LNCaP clone FGC (cell line): ENCODE measurements around the gene RAPH1.

Experiments
- DNase-seq: peaks from one replicate; pipeline ENCODE4 v3.0.0-alpha.2; 2011; ENCODE audit warnings: low read depth
- H3K4me3 ChIP-seq: 2 replicates; pipeline ENCODE4 v1.5.1; 2011; ENCODE audit warnings: mild to moderate bottlenecking, low read depth, low read length, control low read depth
- TF ChIP-seq, protein P1 (sequence below): IDR thresholded peaks from 2 replicates; pipeline ENCODE4 v1.5.1; 2012; ENCODE audit warnings: mild to moderate bottlenecking; ENCODE audit not compliant: control insufficient read depth, insufficient read depth; ENCODE audit errors: extremely low read depth

Gene RAPH1

DNA sequence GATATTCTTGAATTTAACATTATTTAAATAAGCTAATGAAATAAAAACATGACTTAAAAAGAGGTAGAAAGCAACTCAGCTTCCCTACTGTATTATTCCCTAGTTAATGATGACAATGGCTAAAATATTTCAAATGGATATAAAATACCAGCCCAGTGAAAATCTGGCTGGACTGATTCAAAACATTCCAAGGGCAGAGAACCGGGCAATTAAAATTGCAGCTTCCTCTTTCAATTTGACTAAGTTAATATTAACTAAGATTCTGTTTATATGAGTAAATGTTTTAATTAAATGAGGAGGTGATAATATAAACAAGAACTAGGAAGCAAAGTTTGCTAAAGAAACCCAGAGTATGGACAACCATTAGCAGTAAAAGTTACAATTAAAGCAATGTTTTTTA is 65.6 kb downstream of the RAPH1 start:
- TF ChIP-seq, protein P1, sequence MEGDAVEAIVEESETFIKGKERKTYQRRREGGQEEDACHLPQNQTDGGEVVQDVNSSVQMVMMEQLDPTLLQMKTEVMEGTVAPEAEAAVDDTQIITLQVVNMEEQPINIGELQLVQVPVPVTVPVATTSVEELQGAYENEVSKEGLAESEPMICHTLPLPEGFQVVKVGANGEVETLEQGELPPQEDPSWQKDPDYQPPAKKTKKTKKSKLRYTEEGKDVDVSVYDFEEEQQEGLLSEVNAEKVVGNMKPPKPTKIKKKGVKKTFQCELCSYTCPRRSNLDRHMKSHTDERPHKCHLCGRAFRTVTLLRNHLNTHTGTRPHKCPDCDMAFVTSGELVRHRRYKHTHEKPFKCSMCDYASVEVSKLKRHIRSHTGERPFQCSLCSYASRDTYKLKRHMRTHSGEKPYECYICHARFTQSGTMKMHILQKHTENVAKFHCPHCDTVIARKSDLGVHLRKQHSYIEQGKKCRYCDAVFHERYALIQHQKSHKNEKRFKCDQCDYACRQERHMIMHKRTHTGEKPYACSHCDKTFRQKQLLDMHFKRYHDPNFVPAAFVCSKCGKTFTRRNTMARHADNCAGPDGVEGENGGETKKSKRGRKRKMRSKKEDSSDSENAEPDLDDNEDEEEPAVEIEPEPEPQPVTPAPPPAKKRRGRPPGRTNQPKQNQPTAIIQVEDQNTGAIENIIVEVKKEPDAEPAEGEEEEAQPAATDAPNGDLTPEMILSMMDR = no peak
- H3K4me3 ChIP-seq = no peak overlapping the region
- DNase-seq = no peak

DNA sequence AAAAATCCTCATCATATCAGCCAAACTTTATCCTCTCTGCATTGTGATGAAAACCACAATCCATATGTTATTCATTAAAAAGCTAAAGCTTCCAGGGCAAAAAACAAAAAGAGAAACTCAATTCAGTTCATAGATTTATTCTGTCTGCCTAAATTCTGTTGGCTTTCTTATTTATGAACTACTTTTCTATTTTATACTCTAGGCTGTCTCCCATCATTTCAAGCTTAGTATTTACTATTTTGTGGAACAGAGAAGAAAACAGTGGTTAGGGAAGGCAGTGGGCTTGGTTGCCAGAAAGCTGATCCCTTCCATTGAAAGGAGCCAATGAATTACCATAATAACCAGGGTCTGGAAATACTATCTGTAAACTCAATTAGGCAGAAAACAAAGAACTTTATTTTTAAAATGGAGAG is 71.8 kb downstream of the RAPH1 start:
- TF ChIP-seq, protein P1 = no peak
- H3K4me3 ChIP-seq = no peak overlapping the region
- DNase-seq = no peak

DNA sequence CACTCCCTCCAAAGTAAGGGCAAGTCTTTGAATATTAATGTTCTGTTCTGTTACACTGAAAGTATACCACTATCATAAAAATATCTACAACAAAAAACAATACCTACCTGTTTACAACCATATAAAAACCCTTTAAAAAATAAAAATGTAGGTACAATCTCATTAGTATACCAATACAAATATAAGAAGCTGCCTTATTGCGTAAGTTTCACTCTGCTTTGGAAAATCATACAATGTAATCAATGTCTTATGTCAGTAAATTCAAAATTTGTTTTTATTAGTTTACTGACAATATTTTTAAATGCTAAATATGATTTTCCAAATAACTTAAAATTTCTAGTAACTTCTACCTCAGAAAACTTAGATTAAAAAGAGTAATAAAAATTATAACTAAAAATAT is 72.8 kb downstream of the RAPH1 start:
- DNase-seq = no peak
- TF ChIP-seq, protein P1 = no peak
- no peak overlapping the region for H3K4me3 ChIP-seq

DNA sequence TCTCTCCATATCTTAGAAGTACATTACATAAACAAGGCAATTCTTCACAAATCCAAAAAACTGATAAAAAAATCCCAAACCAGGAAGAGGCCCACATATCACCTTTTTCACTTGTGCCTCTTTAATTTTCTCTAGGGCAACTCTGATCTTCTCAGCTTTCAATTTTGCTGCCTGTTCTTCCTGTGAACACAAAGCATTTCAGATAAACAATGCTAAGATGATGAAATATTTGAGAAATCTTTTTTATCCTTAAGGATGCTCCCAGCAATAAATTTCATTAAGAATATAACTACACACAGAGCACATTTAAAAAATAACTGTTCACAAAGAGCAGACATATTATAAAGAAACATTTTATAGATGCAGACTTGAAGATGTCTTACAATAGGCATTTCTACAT is 73.4 kb downstream of the RAPH1 start:
- no peak for DNase-seq
- TF ChIP-seq, protein P1 = no peak

DNA sequence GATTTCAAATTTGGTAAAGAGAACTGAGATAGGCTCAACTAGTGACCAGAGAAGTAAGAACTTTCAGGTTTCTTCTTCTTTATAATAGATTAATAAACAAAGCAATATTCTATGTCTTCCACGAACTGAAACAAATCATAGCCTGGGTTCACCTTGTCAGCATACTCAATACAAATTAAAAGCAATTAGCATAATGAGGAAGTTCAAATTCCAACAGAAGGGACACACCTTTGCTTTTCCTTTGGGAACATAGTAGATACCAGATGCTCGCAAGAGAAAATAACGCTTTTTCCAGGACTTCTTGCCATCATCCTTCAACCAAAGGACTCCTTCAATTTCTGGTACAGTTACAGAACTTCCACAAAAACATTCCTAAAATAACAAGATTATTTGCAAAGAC is 79.9 kb downstream of the RAPH1 start:
- TF ChIP-seq, protein P1 = no peak
- H3K4me3 ChIP-seq = no peak overlapping the region
- no peak for DNase-seq

More for the DNA sequence above, 73.4 kb downstream of the RAPH1 start:
- H3K4me3 ChIP-seq = no peak overlapping the region

DNA sequence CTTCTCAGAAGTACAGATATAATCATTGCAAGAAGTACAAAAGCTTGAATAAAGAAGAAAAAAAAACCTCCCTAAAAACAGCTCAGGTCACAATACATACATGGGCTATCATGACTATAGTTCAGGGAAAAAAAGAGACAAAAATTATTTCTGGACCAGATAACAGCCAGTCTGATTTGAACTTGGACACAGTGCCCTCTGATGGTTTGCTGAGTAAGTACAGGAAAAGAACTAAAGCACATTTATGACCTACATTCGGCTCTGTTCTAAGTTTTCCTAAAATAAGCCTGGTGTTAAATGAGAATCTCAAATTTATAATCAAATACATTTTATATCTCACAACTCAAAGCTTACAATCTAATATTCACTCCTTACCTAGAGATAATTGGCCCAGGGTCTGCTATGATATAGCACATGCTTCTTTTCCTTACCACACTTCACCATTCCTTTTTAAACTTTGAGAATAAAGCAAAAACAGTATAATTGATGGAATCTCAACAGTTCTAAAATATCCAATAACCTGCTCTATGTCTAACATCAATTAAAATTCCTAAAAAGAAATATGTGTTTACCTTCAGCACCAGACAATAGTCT is 81.1 kb downstream of the RAPH1 start:
- no peak overlapping the region for H3K4me3 ChIP-seq
- TF ChIP-seq, protein P1 = peak; percentile 73
- DNase-seq = no peak

DNA sequence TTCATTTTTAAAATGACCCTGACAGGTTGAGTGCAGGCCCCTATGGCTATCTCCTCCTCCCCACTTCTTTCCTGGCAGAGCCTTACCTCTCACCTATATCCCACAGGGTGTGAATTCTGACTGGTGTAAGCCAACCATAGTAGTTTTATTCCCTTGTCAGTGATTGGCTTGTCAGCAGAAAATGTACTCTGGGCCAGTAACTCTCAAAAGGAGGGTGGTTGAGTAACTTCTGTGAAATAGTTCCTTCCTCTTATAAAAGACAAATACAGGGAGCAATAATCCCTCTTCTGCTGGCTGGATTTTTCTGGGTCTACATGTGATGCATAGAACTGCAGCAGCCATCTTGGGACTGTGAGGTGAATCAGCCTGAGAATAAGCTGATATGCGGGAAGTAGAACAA is 83.4 kb downstream of the RAPH1 start:
- TF ChIP-seq, protein P1 = no peak
- no peak overlapping the region for H3K4me3 ChIP-seq
- no peak for DNase-seq
